HG02938 (cell line): ENCODE data around the gene SLC2A4.
A peak's percentile ranks its signal among the peaks of the same experiment; 100 is the strongest.
"Not testable (repeated sequence)": the region's sequence is repeated elsewhere in the genome, so short reads cannot be mapped to it uniquely, and the experiment has no call there.

Experiments
- ATAC-seq: cut with Tn5 transposase; IDR thresholded peaks from one replicate; pipeline ENCODE4 v1.9.1; 2021; ENCODE audit warnings: mild to moderate bottlenecking, moderate library complexity; ENCODE audit not compliant: unreplicated experiment

SLC2A4 gene

DNA sequence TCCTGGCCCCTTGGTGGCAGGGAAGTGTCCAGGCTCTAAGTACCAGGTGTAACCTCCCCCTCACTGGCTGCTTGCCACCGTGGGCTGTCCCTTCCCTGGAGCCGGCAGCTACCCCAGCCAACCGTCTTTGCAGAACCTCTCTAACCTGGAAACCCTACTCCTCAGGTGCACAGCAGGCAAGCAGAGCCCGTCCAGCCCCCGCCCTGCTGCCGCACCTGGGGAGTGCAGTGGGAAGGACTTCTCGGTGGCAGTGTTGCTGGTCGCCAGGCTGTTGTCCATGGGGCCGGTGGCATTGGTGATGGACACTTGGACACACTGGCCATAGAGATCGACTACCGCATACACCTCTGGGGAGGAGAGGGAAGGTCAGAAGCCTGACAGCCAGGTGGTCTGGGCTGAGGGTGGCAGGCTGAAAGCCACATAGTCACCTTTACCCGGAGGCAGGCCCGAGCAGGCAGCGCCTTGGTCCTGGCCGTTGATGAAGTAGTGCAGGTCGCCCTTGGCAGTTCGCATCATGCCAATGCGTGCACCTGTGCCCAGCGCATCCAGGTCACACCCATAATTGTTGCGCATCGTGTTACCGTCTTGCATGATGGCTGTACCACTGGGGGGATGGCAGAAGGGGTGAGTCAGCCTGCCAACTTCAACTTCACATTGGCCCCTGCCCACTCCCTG, 41.1 kb downstream of the SLC2A4 start:
- ATAC-seq, result no peak

DNA sequence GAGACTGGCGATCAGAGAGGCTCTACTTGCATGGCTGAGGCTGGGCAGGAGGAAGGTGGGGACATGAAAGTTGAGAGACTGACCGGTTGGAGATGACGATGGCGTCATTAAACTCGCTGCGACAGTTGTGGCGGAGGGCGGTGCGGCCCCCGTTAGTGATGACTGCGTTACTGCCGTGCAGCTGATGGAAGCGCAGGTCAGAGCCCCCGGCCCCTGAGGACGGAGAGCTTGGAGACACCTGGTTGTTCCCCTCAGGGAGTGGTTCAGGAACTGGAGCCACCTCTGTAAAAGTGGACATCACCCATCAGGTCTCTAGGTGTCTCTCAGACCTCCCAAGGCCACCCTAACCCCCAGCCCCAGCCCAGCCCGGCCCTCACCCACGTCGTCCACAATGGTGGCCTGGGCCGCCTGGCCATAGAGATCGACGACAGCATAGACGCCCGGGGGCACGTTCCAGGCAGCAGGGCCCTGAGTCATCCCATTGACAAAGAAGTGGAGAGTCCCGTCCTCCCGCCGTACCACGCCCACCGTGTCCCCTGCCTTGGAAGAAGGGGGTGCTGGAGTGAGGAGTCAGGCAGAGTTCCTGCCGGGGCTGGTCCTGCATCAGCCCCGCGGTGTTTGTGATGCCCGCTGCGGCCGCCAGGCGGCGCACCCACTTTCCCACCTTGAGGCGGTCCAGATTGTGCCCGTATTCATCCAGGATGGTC, 42.4 kb downstream of the SLC2A4 start:
- ATAC-seq, result no peak

- no peak for ATAC-seq
Observed at GRCh38 chr17:7324438-7324779, 42.9 kb downstream of the SLC2A4 start.

- ATAC-seq, result no peak
Observed at GRCh38 chr17:7325031-7325528, 43.6 kb downstream of the SLC2A4 start.

DNA sequence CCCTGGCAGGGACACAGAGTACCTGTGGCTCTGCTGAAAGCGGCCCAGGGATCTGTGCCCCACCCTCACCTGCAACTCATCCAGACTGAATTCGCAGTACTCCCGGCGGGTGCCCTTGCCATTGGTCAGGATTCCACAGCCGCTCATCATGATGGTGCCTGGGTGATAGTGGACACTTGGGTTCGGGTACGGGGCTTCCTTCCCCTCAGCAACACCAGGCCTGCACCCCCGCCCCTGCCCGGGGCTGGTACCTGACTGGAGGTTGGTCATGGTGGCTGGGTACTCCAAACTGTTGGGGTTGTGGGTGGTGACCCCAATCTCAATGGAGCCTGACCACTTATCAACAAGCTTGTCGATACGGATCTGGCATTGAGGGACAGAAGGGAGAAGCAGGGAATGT, 44.7 kb downstream of the SLC2A4 start:
- no peak for ATAC-seq

GRCh38 chr17:7327056-7327455, 45.5 kb downstream of the SLC2A4 start:
- no peak for ATAC-seq

DNA sequence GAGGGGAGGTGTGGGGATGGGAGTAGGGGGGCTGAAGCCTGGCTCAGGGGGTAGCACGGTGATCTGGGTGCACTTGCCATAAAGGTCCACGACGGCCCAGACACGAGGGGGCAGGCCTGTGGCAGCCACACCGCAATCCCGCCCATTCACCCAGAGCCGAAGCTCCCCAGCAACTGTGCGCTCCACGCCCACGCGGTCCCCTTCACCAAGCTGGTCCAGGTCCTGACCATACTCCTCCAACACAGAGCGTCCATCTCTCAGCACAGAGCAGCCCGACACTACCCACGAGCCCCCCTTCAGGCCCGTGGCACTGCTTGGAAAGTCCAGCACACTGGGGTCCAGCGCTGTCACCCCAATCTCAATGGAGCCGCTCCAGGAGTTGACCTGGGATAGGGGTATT, 46.0 kb downstream of the SLC2A4 start:
- no peak for ATAC-seq

- ATAC-seq, result no peak
Observed at GRCh38 chr17:7328009-7328408, 46.5 kb downstream of the SLC2A4 start.

GRCh38 chr17:7328840-7329373, 47.4 kb downstream of the SLC2A4 start, which contains the start of gene NEURL4:
NEURL4 (minus strand) TSS chr17:7329335; CDS start chr17:7329312, 23 bp downstream.
- ATAC-seq, result peak; percentile 6

DNA sequence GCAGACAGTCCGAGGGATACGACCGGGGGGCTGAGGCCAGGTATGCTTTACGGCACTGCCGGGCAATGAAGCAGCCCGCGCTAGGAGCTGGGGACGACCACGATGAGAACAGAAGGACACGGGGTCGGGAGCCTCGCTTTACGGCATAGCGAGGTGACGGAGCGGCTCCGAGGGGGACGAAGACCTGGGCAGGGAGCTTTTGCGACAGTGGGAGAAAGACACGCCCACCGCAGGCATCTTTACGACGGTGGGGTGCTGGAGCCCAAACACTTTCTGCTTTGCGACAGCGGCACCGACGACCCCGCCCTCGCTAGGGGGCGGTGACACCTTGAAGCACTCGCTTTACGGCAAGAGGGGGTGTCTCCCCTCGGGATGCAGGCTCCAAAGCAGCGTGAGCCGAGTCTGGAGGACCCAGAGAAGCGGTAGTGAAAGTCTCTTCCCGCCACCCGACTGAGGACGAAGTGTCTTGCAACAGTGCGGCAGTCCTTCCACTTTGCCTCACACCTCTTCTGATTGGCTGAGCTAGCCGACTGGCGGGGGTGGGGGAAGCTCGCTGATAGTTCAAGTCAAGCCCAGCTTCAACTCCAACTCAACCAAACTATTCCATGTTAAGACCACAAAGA, 48.0 kb downstream of the SLC2A4 start:
- ATAC-seq, result peak; percentile 63

DNA sequence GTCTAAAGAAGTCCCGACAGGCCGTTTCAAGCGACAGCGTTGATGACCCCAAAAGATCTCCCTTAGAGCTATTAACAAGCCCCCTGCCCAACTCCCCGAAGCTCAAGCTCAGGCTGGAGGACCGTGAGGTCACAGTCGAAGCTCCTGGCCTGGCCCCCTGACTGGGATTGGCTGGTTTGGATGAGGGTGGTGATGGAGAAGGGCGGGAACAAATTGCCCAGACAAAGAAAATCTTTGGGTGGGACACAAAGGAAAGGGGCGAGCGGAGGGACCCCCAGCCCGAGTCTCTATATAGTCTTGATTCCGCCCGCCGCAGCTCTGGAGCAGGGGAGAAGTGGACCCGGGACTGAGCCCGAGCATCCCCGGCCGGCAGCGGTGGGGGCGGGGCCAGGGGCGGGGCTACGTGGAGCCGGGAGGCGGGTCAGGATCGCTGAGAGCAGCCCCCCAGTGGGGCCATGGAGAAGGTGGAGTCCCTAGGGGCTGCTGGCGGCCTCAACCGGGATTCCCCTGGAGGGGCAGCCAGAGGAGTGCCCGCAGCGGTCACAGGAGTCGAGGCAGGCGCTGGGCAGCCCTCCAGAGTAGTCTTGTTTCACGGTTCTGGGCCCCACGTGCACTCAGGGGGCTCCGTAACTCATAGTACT, 48.6 kb downstream of the SLC2A4 start:
- ATAC-seq, result peak; percentile 37

- ATAC-seq, result no peak
Observed at GRCh38 chr17:7330638-7331015, 49.1 kb downstream of the SLC2A4 start.

DNA sequence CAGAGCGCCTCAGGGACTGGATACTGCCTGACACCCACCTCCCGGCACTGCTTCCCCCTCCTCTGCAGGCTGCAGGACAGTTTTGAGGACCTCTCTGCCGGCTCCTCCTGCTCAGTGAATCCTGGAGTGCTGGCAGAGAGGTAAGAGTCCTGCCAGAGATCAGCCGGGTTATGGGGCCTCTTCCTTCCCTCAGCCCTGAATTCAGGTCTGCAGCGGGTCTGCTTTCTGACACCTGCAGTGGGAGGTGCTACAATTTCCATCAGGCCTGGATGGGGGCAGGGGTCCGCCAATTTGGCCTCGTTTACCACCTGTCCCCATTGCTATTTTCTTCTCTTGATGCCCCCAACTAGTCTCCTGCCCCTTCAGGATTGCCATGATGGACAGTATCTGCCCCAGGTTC, 50.6 kb downstream of the SLC2A4 start:
- no peak for ATAC-seq

DNA sequence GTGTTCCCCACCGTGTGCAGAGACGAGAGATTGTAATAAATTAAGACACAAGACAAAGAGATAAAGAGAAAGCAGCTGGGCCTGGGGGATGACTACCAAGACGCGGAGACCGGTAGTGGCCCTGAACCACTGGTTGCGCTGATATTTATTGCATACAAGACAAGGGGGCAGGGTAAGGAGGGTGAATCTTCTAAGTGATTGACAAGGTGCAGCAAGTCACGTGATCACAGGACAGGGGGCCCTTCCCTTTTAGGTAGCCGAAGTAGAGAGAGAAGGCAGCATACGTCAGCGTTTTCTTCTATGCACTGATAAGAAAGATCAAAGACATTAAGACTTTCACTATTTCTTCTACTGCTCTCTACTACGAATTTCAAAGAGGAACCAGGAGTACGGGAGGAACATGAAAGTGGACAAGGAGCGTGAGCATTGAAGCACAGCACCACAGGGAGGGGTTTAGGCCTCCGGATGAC, 51.1 kb downstream of the SLC2A4 start:
- ATAC-seq, result not testable (repeated sequence)

- ATAC-seq, result no peak
Observed at GRCh38 chr17:7334938-7335538, 53.5 kb downstream of the SLC2A4 start.

DNA sequence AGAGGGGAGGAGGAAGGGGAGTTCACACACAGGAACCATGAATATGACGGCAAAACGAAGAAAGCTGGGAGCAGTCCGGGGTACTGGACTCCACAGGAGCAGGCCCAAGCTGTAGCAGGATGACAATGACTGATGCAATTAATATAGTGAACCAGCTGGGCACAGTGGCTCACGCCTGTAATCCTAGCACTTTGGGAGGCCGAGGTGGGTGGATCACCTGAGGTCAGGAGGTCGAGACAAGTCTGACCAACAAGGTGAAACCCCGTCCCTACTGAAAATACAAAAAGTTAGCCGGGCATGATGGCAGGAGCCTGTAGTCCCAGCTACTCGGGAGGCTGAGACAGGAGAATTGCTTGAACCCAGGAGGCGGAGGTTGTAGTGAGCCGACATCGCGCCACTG, 54.2 kb downstream of the SLC2A4 start:
- not testable (repeated sequence) for ATAC-seq

DNA sequence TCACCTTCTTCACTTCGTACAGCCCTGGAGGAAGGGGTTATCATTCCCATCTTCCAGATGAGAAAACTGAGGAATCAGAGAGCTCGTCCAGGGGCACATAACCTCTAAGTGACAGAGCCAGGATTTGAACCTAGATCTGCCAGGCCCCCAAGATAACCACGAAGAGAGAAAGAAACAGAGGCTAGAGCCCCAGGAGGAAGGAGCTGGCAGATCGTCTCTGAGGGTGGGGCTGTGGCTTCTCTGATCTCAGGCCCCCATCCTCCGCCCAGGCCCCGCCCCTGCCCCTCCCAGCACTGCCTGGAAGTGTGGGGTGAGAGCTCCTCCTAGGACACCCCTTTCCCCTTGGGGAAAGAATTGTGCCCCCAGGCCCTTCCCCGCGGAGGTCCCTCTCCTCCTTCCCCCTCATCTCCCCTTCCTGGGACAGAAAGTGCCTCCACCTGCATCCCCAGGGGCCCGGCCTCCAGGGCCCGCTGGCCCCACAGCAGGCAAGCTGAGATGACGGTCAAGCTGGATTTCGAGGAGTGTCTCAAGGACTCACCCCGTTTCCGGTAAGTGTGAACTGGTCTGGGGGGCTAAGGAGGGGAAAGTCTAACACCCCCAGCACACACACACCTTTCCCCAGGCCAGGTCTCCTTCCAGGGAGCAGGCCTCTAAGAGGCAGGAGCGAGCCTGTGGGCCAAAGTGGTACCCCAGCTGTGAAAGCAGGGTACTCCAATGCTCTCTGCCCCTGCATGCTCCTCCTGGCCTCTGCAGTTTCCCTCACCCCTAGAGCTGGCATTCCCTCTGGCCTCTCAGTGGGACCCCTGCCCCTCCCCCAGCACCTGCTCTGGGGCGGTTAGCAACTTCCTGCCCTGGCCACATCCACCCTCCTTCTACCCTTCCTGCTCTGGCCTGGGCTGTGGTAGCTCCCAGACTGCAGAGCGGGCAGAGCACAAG, 55.0 kb downstream of the SLC2A4 start, which contains the start of gene ACAP1:
TSS of gene ACAP1 (plus strand) at position 290 of the 936 bp plus-strand sequence. CDS start at position 496, 206 bp downstream.
- ATAC-seq, result no peak

GRCh38 chr17:7337600-7337999, 56.1 kb downstream of the SLC2A4 start:
- not testable (repeated sequence) for ATAC-seq
